ENCODE measurements around the gene HOXA11.

The HOXA11 gene

GRCh38 chr7:27156508-27156898 is 28.5 kb downstream of the HOXA11 start, which contains the start of gene HOXA7:
Gene HOXA7 (minus strand): TSS chr7:27156675. CDS start chr7:27156545, 130 bp downstream.
- no peak for DNase-seq

- no peak for DNase-seq
Observed at GRCh38 chr7:27155816-27156507, 29.1 kb downstream of the HOXA11 start.

GRCh38 chr7:27154901-27155815 is 29.9 kb downstream of the HOXA11 start:
- no peak for DNase-seq

- DNase-seq, result no peak
Observed at GRCh38 chr7:27154369-27154768, 30.7 kb downstream of the HOXA11 start.

GRCh38 chr7:27153526-27153925 is 31.5 kb downstream of the HOXA11 start:
- no peak for DNase-seq

- DNase-seq, result no peak
Observed at GRCh38 chr7:27152816-27153442, 32.1 kb downstream of the HOXA11 start.

GRCh38 chr7:27151931-27152815 is 32.9 kb downstream of the HOXA11 start, which contains the start of gene HOXA3:
Gene HOXA3 (minus strand): TSS chr7:27152583. CDS start chr7:27110640, 41,943 bp downstream.
- DNase-seq, result no peak

GRCh38 chr7:27151341-27151930 is 33.6 kb downstream of the HOXA11 start:
- DNase-seq, result no peak

- peak; percentile 49 for DNase-seq
Observed at GRCh38 chr7:27150568-27151340, 34.3 kb downstream of the HOXA11 start.

- no peak for DNase-seq
Observed at GRCh38 chr7:27149842-27150567, 35.0 kb downstream of the HOXA11 start.

GRCh38 chr7:27148756-27149641 is 36.0 kb downstream of the HOXA11 start:
- no peak for DNase-seq

- no peak for DNase-seq
Observed at GRCh38 chr7:27148031-27148755, 36.8 kb downstream of the HOXA11 start.

- no peak for DNase-seq
Observed at GRCh38 chr7:27147199-27148030, 37.6 kb downstream of the HOXA11 start, which contains the start of gene HOXA6. Gene HOXA6 (minus strand): TSS chr7:27147774. CDS start chr7:27147749, 25 bp downstream.

- no peak for DNase-seq
Observed at GRCh38 chr7:27146491-27147198, 38.4 kb downstream of the HOXA11 start.

GRCh38 chr7:27145914-27146412 is 39.1 kb downstream of the HOXA11 start:
- DNase-seq, result no peak

- DNase-seq, result no peak
Observed at GRCh38 chr7:27145165-27145913, 39.7 kb downstream of the HOXA11 start.

All from activated CD4-positive, alpha-beta T cell treated with anti-CD3 and anti-CD28 coated beads for 1 hour (primary cell).